HG02642 (cell line): ENCODE results near the gene SFTA2.
A peak's percentile ranks its signal among the peaks of the same experiment; 100 is the strongest.
"Not testable (repeated sequence)": the region's sequence is repeated elsewhere in the genome, so short reads cannot be mapped to it uniquely, and the experiment has no call there.

Experiments
- ATAC-seq: cut with Tn5 transposase; IDR thresholded peaks from one replicate; pipeline ENCODE4 v1.9.1; 2021; ENCODE audit warnings: mild to moderate bottlenecking; ENCODE audit not compliant: unreplicated experiment, poor library complexity

Gene SFTA2

DNA sequence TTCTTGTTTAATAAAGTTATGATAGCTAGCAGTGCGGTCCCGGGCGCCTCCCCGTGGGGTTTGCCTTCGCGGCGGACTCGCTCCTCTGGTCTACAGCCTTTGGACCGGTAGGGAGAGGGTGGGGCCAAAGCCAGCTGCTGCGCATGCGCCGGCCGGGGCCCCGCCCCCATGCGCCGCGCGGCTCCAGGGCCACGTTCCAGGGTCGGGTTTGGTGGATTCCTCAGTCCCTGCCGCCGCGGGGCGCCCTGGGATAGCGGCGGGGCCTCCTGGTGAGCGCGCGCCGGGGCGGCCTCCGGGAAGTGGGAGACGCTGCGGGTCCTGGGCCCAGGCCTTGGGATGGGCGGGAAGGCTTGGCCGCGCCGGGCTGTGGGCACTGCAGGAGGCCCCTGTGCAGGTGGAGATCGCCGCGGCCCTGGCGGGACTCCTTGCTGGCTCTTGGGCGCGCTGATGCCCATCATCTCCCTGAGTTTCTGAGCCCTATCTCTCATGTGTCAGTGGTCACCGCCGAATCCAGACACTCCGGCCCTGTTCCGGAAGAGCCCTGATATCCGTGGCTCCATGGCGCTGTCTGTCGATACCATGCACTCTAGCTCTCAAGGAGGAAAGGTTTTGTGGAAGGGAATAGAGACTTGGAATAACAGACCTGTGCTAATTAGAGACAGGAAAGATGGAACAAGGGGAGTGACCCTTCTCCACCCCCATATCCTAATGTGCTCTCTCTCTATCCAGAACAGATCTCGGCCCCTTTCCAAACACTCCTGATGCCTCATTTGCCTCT is 17.7 kb downstream of the SFTA2 start, which contains the start of gene VARS2:
Gene VARS2, plus strand, starts transcription at position 163 of the 778 bp plus-strand sequence. Its CDS starts 599 bp downstream, at position 762.
- ATAC-seq, result peak; percentile 87

DNA sequence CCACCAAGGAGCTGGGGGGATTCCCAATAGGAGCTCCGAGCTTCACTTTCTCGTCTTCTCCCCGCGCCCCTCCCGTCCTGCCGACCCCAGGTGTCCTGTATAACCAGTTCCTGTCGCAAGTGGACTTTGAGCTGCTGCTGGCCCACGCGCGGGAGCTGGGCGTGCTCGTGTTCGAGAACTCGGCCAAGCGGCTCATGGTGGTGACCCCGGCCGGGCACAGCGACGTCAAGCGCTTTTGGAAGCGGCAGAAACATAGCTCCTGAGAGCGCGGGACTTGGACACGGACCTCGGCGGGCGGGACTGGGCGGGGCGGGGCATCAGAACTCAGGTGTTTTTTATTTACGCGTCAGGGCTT is 18.3 kb downstream of the SFTA2 start:
- peak; percentile 6 for ATAC-seq

DNA sequence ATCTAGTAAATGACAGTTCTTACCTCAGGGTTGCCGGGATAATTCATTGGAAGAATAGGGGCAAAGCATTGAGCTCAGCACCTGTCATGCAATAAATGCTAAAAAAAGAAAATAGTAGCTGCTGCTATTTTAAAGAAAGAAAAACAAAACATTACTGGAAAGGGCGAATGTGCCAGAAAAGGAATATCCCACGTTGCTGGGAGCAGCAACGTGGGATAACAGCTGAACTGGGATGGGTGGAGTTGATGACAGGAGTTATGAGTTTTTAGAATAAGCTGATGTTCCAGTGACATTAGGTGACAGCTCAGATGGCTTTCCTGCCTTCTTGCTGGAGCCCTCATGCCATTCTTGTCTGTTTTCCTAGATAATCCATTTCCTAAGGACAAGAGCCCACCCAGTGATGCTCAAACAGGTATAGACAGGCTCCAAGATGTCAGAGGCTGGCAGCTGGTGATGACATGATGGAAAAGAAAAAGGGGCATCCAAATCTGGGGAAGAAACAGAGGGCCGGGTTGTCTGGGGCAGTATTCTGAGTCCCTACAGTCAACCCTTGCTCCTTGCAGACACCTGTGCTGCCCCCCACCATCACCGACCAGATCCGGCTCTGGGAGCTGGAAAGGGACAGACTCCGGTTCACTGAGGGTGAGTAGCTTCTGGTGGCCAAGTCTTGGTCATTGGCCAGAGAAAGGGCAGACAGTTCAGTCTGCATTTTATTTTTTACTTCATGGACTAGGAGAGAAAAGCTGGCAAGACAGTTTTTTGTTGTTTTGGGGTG is 19.0 kb downstream of the SFTA2 start:
- no peak for ATAC-seq

DNA sequence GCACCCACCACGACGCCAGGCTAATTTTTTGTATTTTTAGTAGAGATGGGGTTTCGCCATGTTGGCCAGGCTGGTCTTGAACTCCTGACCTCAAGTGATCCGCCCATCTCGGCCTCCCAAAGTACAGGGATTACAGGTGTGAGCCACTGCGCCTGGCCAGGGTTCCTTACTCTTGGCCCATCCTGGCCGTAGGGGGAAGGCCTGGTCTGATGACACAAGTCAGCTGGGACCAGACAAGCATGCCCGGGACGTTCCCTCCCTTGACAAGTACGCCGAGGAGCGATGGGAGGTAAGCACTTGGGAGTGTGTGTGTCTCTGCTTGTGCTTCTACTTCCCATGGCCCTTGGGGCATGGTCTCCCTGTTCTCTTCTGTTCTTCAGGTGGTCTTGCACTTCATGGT is 21.5 kb downstream of the SFTA2 start:
- not testable (repeated sequence) for ATAC-seq

DNA sequence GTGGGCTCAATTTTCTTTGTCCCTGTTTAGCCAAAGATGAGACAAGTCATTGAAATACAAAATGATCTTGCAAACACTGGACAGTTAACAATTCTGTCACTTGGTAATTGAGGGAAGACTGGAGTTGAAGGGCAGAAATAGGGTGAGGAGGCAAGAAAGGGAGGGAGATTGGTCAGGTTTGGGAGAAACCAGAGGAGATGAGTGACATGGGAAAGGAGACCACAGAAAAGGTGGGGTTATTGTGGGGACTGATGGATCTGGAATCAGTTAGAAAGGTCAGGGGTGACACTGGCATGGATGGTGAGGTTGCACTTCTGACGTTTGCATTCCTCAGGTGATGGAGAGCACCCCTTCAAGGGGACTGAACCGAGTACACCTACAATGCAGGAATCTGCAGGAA is 23.3 kb downstream of the SFTA2 start:
- ATAC-seq, result no peak

DNA sequence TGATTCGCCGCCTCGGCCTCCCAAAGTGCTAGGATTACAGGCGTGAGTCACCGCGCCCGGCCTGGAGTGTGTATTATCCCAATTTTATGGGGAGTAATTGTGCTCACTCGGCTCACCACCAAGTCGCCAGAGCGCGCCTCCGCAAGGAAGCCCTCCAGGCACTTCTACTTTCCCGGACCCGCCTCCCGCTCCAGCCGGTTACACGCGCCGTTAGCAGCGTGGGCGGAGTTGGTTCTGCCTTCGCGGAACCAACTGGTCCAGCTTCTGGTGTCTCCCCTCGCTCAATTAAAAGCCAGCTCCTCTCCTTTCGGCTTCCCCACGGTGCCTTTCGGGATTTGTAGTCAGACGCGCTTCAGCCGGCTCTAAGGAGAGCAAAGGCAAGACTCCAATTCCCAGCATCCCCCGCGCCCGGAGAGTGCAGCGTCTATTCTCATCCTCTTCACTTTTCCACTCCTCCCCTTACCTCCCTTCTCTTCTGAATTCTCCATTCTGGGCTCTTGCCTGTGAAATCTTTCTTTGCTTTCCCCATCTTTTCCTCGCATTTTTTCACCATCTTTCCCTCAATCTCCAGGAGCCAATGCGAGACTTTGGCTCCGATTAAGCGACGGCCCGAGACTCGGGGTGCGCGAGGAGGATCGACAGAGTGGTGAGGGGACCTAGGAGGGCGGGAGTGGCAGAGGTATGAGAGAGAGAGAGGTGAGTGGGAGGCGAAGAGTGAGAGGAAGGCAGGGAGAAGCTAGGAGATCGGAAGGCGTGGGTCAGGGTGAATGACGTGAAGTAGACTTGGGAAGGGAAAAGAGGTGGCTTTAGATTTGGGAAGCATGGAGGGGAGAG is 24.0 kb downstream of the SFTA2 start, which contains the start of gene GTF2H4:
Gene GTF2H4, plus strand, starts transcription at position 450 of the 834 bp plus-strand sequence.
- ATAC-seq, result peak; percentile 96

DNA sequence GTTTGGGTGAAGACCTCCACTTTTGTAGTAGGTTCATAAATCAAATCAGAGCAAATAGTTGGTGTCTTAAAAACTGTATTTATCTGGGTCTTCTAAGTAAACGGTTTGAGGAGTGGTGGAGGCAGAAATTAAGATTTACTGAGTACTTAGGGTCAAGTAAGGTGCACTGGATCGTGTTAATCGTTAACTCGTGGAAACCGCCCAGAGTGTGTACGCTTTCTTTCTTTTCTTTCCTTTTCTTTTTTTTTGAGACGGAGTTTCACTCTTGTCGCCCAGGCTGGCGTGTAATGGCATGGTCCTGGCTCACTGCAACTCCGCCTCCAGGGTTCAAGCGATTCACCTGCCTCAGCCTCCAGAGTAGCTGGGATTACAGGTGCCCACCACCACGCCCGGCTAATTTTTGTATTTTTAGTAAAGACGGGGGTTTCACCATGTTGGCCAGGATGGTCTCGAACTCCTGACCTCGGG is 24.6 kb downstream of the SFTA2 start:
- ATAC-seq, result not testable (repeated sequence)

DNA sequence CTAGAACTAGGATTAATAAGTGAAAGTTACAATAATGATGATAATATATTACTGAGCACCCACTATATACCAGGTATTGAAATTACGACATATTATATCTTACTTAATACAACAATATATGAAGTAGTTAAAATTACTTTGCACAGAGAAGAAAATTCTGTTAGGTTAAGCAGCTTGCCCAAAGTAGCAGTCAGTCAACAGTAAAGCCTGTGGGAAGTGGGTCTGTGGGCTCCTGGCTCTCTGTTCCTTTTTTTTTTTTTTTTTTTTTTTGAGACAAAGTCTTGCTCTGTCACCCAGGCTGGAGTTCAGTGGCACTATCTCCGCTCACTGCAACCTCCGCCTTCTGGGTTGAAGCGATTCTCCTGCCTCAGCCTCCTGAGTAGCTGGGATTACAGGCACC is 28.7 kb downstream of the SFTA2 start:
- no peak for ATAC-seq

DNA sequence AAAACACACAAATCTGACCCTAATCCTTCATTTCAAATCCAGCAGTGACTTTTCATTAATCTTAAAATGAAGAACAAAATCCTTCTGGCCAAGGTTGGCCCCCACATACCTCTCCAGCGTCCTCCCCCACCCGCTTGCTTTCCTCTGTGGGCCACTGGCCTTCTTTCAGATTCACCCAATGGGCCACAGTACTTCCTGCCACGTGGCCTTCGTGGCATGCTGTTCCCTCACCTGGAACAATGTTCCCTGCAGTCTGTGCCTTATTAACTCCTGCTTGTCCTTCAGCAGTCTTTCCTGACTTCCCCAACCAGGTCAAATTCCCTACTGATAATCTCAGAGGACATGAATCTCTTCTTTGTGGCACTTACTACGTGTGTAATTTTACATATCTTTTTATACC is 29.3 kb downstream of the SFTA2 start:
- no peak for ATAC-seq

DNA sequence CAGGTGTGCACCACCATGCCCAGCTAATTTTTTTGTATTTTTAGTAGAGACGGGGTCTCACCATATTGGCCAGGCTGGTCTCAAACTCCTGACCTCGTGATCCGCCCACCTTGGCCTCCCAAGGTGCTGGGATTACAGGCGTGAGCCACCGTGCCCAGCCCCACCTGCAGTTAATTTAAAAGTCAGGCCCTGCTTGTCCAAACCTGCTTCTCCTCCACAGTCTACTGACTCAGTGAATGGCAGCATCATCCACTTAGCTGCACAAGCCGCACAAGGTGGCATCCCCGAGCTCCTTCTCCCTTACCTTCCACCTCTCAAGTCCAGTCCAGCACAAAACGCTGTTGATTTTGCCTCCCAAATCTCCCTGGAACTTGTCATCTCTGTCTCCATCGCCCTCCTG is 29.8 kb downstream of the SFTA2 start:
- ATAC-seq, result not testable (repeated sequence)

DNA sequence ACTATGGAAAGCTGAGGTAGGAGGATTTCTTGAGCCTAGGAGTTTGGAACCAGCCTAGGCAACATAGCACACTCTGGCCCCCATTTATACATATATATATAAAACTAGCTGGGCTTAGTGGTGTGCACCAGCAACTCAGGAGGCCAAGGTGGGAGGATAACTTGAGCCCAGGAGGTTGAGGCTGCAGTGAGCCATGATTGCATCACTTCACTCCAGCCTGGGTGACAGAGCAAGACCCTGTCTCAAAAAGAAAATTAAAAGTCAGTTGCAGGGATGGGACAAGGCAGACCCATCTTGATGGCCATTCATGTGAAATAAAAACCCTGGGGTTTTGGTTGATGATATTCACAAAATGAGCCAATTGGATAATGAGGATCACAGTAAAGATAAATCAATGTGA is 30.5 kb downstream of the SFTA2 start:
- ATAC-seq, result no peak

DNA sequence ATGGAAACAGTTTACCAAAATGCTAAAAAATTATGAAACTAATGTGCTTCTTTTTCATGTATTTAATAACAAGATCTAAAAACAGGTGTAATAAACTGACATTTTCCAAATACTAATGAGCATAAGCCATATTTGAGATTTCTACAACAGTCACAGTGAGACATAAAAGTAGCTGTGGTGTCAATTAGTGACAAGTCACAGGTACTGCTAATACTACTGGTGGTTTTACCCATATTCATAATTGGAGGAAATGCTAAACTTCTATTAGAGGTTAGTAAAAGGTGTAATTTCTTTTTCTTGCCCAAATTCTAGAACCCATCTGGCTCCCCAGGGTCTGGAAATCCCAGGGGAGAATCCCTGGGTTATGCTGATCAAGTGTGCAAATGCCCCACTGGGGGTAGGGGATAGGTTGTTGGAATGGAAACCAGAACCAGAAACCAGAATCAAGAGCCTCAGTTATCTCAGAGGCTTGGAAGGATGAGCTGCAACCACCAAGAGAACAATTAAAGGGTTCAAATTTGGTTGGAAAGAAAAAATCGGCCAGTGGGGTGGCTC is 31.0 kb downstream of the SFTA2 start:
- no peak for ATAC-seq

DNA sequence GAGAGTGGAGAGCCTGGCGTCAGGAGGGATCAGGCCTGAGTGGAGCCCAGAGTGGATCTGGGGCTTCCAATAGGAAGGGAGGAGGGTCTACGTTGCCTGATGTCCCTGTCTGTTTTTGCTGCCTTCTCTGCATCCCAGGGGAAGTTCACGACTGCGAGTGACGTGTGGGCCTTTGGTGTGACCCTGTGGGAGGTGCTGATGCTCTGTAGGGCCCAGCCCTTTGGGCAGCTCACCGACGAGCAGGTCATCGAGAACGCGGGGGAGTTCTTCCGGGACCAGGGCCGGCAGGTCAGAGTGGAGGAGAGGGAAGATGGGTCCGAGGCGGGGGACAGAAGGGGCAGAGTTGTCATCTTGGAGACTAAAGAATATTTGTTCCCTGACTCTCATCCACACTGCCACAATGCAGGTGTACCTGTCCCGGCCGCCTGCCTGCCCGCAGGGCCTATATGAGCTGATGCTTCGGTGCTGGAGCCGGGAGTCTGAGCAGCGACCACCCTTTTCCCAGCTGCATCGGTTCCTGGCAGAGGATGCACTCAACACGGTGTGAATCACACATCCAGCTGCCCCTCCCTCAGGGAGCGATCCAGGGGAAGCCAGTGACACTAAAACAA is 33.1 kb downstream of the SFTA2 start:
- ATAC-seq, result no peak

DNA sequence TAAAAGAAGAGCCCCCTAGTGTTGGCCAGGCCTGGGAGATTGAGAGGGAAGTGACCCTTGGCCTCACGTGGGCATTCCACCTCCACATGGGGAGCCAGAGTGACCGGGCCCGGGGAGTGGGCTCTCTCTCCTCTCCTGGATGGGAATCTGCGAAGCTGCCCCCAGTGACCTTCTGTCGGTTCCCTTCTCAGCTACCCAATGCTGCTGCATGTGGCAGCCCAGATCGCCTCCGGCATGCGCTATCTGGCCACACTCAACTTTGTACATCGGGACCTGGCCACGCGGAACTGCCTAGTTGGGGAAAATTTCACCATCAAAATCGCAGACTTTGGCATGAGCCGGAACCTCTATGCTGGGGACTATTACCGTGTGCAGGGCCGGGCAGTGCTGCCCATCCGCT is 34.1 kb downstream of the SFTA2 start:
- no peak for ATAC-seq

DNA sequence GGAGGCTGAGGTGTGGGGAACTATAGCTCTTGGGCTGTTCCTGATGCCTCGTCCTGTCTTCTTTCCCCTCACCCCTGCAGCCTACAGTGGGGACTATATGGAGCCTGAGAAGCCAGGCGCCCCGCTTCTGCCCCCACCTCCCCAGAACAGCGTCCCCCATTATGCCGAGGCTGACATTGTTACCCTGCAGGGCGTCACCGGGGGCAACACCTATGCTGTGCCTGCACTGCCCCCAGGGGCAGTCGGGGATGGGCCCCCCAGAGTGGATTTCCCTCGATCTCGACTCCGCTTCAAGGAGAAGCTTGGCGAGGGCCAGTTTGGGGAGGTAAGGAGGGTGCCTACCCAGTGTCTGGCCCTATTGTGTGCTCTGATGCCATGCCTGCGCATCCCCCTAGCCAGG is 35.4 kb downstream of the SFTA2 start:
- ATAC-seq, result no peak

DNA sequence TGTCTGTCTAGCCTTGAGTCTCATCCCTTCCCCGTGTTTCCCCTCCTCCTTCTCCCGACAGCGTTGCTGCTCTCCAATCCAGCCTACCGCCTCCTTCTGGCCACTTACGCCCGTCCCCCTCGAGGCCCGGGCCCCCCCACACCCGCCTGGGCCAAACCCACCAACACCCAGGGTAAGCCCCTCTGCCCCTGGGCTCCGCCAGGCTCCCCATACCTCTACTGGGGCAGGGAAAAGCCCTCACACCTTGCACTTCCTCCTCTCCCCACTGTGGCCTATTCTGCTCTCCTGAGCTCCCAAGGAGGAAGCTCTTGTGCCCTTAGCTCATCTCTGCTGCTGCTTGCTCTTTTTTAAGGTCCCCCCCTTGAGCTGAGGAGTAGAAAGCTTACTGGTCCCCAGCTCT is 36.6 kb downstream of the SFTA2 start:
- ATAC-seq, result no peak

DNA sequence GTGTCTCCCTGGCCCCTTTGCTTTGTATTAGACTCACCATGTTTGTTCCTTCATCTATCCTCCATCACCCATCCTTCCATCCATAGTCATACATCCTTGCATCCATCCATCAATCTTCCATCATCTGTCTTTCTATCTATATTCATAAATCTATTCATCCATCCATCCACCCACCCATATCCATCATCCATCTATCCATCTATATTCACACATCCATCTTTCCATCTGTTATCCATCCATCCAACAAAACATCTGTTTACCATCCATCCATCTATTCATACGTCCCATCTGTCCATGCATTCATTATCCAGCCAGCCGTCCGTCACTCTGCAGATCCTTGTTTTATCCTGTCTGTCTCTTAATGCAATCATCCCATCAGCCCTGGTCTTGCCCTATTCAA is 37.0 kb downstream of the SFTA2 start:
- ATAC-seq, result no peak

DNA sequence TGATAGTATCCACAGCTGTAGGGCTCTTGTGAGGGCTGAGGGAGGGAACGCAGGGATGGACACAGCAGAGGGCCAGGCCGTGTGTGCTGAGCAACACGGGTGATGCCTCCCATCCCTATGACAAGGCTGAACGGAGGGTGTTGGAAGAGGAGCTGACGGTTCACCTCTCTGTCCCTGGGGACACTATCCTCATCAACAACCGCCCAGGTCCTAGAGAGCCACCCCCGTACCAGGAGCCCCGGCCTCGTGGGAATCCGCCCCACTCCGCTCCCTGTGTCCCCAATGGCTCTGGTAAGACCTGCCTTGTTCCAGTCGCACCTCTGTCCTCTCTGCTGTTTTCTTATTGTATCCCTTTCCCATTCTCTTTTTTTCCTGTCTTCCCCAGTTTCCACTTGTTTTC is 37.6 kb downstream of the SFTA2 start:
- ATAC-seq, result no peak

DNA sequence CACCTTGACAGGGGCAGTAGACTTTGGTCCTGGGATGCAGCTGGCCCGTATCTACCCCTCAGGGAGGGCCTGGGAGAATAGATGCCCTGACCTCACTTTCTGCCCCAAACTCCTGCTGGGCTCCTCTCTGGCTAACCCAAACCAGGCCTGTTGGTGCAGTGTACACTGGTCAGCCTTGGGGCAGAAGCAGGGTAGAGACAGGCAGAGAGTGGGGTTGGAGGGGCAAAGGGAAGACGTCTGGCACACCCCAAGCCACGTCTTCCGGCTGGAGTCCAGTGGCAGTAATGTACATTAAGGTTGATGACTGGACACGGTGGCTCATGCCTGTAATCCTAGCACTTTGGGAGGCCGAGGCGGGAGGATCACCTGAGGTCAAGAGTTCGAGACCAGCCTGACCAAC is 38.3 kb downstream of the SFTA2 start:
- ATAC-seq, result no peak

DNA sequence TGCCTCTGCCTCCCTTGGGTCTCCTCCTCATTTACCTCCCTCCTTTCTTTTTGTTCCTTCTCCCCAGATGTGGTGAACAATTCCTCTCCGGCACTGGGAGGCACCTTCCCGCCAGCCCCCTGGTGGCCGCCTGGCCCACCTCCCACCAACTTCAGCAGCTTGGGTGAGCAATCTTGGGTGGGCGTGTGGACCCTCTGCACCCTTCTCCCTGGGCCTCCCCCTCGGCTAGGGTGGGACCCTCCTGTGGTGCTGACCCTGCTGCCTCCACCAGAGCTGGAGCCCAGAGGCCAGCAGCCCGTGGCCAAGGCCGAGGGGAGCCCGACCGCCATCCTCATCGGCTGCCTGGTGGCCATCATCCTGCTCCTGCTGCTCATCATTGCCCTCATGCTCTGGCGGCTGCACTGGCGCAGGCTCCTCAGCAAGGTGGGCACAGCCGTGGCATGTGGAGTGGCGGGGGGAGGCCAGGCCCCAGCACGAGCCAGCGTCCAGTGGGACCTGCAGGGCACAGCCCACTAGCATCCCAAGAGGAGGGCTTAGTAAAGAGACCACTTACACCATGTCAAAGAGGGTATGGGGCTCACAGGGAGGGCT is 38.9 kb downstream of the SFTA2 start:
- ATAC-seq, result no peak
